GM15510 (cell line): ENCODE results near the gene U2AF2.

Experiments
- POLR2A ChIP-seq: IDR thresholded peaks from 3 replicates; pipeline ENCODE4 v1.6.1; 2011; ENCODE audit warnings: borderline replicate concordance; ENCODE audit not compliant: insufficient read length; ENCODE audit errors: extremely low read depth

Gene U2AF2

DNA sequence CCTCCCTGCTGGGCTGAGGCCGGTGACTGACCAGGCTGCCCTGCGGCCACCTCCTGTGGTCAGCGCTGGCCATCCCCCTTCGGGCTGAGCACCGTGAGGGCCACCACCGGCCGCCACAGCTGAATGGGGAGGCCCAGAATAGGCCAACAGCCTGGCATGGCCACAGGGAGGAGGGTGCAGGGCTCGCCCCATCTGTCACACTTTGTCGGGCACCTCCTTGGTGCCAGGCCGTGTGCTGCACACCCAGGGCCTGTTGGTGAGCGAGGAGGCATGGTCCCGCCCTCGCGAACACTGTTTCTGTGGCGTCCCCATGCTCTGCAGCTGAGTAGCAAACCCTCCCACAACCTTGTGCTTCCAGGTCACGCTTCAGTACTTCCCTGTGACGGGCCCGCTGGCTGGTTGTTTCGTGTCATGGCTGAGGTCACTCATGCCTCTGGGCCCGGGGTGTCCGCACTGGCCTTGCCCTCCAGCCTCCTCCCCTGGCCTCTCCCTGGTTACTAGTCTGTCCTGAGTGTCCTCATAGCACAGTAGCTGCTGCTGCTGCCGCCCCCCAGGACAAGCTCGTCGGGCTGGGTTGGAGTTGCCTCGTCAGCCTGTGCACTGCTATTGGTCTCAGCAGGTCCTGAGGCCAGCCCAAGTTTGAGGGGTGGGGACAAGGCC is 35.4 kb downstream of the U2AF2 start:
- no peak for TF ChIP-seq POLR2A

GRCh38 chr19:55690769-55691545 is 36.1 kb downstream of the U2AF2 start:
- no peak for TF ChIP-seq POLR2A

DNA sequence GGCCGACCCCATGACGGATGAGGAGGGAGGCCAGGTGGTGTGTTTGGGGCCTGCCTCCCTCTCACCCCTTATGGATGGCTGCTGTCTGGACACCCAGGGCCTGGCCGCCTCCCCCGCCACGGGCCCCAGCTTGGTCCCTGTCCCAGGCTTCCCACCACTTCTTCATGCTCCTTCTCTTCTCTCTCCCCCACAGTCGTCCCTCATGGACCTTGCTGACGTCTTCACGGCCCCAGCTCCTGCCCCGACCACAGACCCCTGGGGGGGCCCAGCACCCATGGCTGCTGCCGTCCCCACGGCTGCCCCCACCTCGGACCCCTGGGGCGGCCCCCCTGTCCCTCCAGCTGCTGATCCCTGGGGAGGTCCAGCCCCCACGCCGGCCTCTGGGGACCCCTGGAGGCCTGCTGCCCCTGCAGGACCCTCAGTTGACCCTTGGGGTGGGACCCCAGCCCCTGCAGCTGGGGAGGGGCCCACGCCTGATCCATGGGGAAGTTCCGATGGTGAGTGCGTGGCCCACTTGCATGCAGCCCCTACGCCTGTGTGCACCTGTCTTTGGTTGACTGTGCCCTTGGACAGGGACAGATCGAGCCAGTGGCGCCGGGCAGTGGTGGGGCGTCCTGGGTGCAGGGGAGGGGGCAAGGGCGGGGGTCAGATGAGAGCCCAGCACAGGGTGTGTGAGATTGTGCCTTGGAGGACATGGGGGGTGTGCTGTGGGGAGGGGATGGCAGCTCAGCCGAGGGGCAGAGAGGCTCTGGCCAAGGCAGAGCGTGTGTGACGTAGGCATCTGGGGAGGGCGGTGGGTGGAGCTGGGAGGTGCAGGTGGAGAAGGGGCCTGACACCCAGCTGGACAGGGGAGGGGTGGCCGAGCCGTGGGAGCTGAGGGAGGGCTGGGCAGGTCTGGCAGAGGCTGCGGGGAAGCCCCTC is 37.0 kb downstream of the U2AF2 start:
- TF ChIP-seq POLR2A = no peak

DNA sequence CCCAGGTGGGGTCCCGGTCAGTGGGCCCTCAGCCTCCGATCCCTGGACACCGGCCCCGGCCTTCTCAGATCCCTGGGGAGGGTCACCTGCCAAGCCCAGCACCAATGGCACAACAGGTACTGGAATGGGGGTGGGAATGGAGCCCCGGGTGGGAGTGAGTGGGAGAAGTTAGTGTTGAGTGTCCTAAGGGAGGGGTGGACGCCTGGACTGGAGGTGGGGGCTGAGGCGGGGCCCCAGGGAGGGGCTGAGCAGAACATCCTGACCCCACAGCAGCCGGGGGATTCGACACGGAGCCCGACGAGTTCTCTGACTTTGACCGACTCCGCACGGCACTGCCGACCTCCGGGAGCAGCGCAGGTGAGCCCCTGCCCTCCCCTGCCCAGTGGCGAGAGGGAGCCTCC is 37.8 kb downstream of the U2AF2 start:
- TF ChIP-seq POLR2A = no peak

GRCh38 chr19:55693336-55693974 is 38.6 kb downstream of the U2AF2 start:
- no peak for TF ChIP-seq POLR2A

DNA sequence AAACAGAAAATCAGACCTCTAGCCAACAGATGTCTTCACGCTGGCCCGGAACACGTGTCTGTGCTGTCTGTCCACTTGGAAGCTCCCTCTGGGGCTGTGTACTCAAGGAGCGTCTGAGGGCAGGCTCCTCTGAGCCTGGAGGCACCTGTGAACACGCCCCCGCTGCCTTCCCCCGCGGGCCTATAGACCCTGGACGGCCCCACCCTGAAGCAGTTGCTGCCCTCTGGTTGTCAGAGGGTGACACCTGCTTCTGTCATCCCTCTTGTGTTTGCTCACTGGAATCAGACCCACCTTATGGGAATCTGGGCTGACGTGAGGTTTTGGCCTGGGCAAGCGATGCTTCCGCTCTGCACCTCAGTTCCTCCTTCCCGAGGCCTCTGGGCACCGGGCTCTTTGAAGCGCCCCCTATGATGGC is 39.4 kb downstream of the U2AF2 start:
- TF ChIP-seq POLR2A = no peak

- no peak for TF ChIP-seq POLR2A
These were observed 40.0 kb downstream of the U2AF2 start for GRCh38 chr19:55694656-55695491.

GRCh38 chr19:55695511-55696290 is 40.9 kb downstream of the U2AF2 start:
- no peak for TF ChIP-seq POLR2A

GRCh38 chr19:55696301-55697068 is 41.6 kb downstream of the U2AF2 start:
- no peak for TF ChIP-seq POLR2A

- no peak for TF ChIP-seq POLR2A
These were observed 42.2 kb downstream of the U2AF2 start for GRCh38 chr19:55697069-55697440.

DNA sequence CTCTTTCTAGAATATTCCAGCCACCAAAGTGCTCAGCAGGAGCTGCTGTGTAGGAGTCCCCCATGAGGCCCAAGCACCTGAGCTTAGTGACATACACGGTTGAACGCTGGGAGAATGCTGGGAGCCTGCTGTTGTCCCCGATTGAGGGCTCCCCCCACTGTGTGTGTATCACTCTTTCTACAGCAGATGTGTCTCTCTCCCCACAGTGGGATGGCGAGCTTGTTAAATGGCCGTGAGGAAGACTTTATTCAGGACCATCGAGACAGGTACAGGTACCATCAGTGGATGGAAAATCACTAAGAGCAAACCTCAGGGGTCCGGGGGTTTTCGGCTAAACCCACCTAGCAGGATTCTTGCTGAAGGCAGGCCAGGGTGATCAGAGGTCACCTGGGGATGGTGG is 42.9 kb downstream of the U2AF2 start:
- no peak for TF ChIP-seq POLR2A

- no peak for TF ChIP-seq POLR2A
These were observed 43.4 kb downstream of the U2AF2 start for GRCh38 chr19:55698256-55698655.
